DMS53 (cell line): Measurements from ENCODE around the gene EHBP1L1.

ENCODE experiments used
- DNase-seq: peaks from one replicate; lab custom pipeline; 2025; lab: John Stamatoyannopoulos, UW

Gene EHBP1L1

GRCh38 chr11:65546217-65546958 is 29.5 kb upstream of the EHBP1L1 start:
- DNase-seq, result peak; percentile 96

GRCh38 chr11:65547446-65548125 is 28.3 kb upstream of the EHBP1L1 start:
- DNase-seq, result no peak

GRCh38 chr11:65548395-65548794 is 27.5 kb upstream of the EHBP1L1 start:
- DNase-seq, result no peak

GRCh38 chr11:65549096-65549495 is 26.8 kb upstream of the EHBP1L1 start:
- no peak for DNase-seq

GRCh38 chr11:65551572-65552387 is 24.1 kb upstream of the EHBP1L1 start:
- peak; percentile 98 for DNase-seq

- peak; percentile 73 for DNase-seq
These were observed 23.4 kb upstream of the EHBP1L1 start for GRCh38 chr11:65552388-65552951.

- DNase-seq, result peak; percentile 83
These were observed 22.4 kb upstream of the EHBP1L1 start for GRCh38 chr11:65553301-65554001.

- DNase-seq, result no peak
These were observed 21.6 kb upstream of the EHBP1L1 start for GRCh38 chr11:65554057-65554818.

- DNase-seq, result no peak
These were observed 20.9 kb upstream of the EHBP1L1 start for GRCh38 chr11:65554842-65555430.

- peak; percentile 67 for DNase-seq
These were observed 20.1 kb upstream of the EHBP1L1 start for GRCh38 chr11:65555693-65556231.

GRCh38 chr11:65556470-65557279 is 19.2 kb upstream of the EHBP1L1 start:
- no peak for DNase-seq

GRCh38 chr11:65557280-65558001 is 18.4 kb upstream of the EHBP1L1 start:
- DNase-seq, result peak; percentile 53

- peak; percentile 92 for DNase-seq
These were observed 17.6 kb upstream of the EHBP1L1 start, which contains the start of gene LTBP3 for GRCh38 chr11:65558002-65558929. TSS of gene LTBP3 (minus strand) at chr11:65558359. CDS start at chr11:65557959, 400 bp downstream.

GRCh38 chr11:65558930-65559509 is 16.8 kb upstream of the EHBP1L1 start:
- DNase-seq, result no peak

GRCh38 chr11:65559535-65559934 is 16.3 kb upstream of the EHBP1L1 start:
- DNase-seq, result peak; percentile 70

GRCh38 chr11:65559951-65560537 is 15.8 kb upstream of the EHBP1L1 start:
- peak; percentile 96 for DNase-seq
